Right ventricle myocardium superior (tissue), 1 donor: ENCODE data around the gene DYNC2I2. TPM values are rescaled to one million over a fixed set of nuclear protein-coding genes. Genes with fewer than 3 reads are reported as not detected.
"Not testable (repeated sequence)": the region's sequence is repeated elsewhere in the genome, so short reads cannot be mapped to it uniquely, and the experiment has no call there.

Source experiments
- ATAC-seq: fragments of 200-7000 bp; cut with Tn5 transposase; one replicate; pipeline ENCODE4 v1.9.1; 2020; ENCODE audit warnings: mild to moderate bottlenecking; ENCODE audit not compliant: poor library complexity
- DNase-seq: peaks from one replicate; pipeline ENCODE4 v3.0.0-alpha.2; 2020
- intact Hi-C: fragments of 100-400 bp; cut with DNase I; formaldehyde crosslinking; loops from one replicate; pipeline ENCODE4 v1.11.2; 2022
- long read RNA-seq: library from polyadenylated mRNA; unstranded; transcript quantifications from one replicate; pipeline ENCODE4 v2.0.0, GENCODE V29; 2021
- total RNA-seq: library from RNA; stranded (reverse); fragmentation: NEBNext Ultra II Directional; extraction: Animal tissue kit (Norgen Biotek cat#: 25700); gene quantifications from one replicate; pipeline ENCODE4 v1.2.1, GENCODE V29; 2021
- donor health status: DM: no; HTN: yes; CAD: no; lungs with severe emphysema.

Gene DYNC2I2
- 40.0 TPM for total RNA-seq
- long read RNA-seq, transcript WDR34-201 (9 exons, 1,755 nt): major isoform, 48 of 136 reads
- long read RNA-seq, partial matches to known transcripts: 41 of 136 reads
- long read RNA-seq, other reads (novel, unspliced or antisense): 47 of 136 reads

GRCh38 chr9:128656416-128657343 lies at the start of gene DYNC2I2:
DYNC2I2 (minus strand) TSS chr9:128656847; CDS start chr9:128656726, 121 bp downstream.
- intact Hi-C loops: no loop called here
- DNase-seq: peak; percentile 99
- peak; percentile 100 for ATAC-seq

- peak; percentile 15 for DNase-seq
- ATAC-seq: no peak
- intact Hi-C loops: no loop called here
Observed at GRCh38 chr9:128706045-128706444, 49.4 kb upstream of the DYNC2I2 start.

GRCh38 chr9:128705051-128705965 lies 48.7 kb upstream of the DYNC2I2 start:
- intact Hi-C loops: no loop called here
- no peak for ATAC-seq
- peak; percentile 34 for DNase-seq

- intact Hi-C loops: no loop called here
- ATAC-seq: no peak
- DNase-seq: no peak
Observed at GRCh38 chr9:128704356-128704670, 47.7 kb upstream of the DYNC2I2 start.

- intact Hi-C loops: no loop called here
- ATAC-seq (peak; percentile 12), DNase-seq (peak; percentile 75)
Observed at GRCh38 chr9:128703616-128704355, 47.1 kb upstream of the DYNC2I2 start.

GRCh38 chr9:128702949-128703615 lies 46.4 kb upstream of the DYNC2I2 start:
- intact Hi-C loops: no loop called here
- ATAC-seq (peak; percentile 37), DNase-seq (peak; percentile 61)

GRCh38 chr9:128702445-128702948 lies 45.9 kb upstream of the DYNC2I2 start, which contains the start of gene PKN3:
PKN3 (plus strand) TSS chr9:128702503; CDS start chr9:128702916, 413 bp downstream.
- intact Hi-C loops: no loop called here
- ATAC-seq: peak; percentile 94
- peak; percentile 93 for DNase-seq

GRCh38 chr9:128701227-128701854 lies 44.7 kb upstream of the DYNC2I2 start:
- peak; percentile 30 for DNase-seq
- no peak for ATAC-seq
- intact Hi-C loops: no loop called here

- peak; percentile 36 for DNase-seq
- intact Hi-C loops, ATAC-seq: not testable (repeated sequence)
Observed at GRCh38 chr9:128699096-128699795, 42.6 kb upstream of the DYNC2I2 start.

GRCh38 chr9:128696923-128697707 lies 40.5 kb upstream of the DYNC2I2 start:
- DNase-seq (no peak), ATAC-seq (no peak)
- intact Hi-C loops: no loop called here

- DNase-seq: peak; percentile 3
- intact Hi-C loops: no loop called here
- no peak for ATAC-seq
Observed at GRCh38 chr9:128694344-128694743, 37.7 kb upstream of the DYNC2I2 start.

GRCh38 chr9:128693738-128694137 lies 37.1 kb upstream of the DYNC2I2 start:
- ATAC-seq: not testable (repeated sequence)

GRCh38 chr9:128690684-128691034 lies 34.0 kb upstream of the DYNC2I2 start:
- no peak for DNase-seq
- ATAC-seq: no peak
- intact Hi-C loops: no loop called here

More at GRCh38 chr9:128693738-128694137, 37.1 kb upstream of the DYNC2I2 start:
- DNase-seq, intact Hi-C loops: not testable (repeated sequence)

GRCh38 chr9:128689820-128690683 lies 33.4 kb upstream of the DYNC2I2 start:
- DNase-seq: peak; percentile 52
- ATAC-seq: no peak
- intact Hi-C loops: no loop called here

- intact Hi-C loops: no loop called here
- ATAC-seq: peak; percentile 23
- DNase-seq: no peak
Observed at GRCh38 chr9:128689293-128689774, 32.7 kb upstream of the DYNC2I2 start.
